Measurements from ENCODE around the gene EPHA4.
"Not testable (repeated sequence)": the region's sequence is repeated elsewhere in the genome, so short reads cannot be mapped to it uniquely, and the experiment has no call there.

EPHA4 gene

GRCh38 chr2:221533299-221533698 lies 38.8 kb downstream of the EPHA4 start:
- DNase-seq: no peak

- no peak for DNase-seq
Observed at GRCh38 chr2:221532641-221533040, 39.5 kb downstream of the EPHA4 start.

GRCh38 chr2:221530653-221531037 lies 41.5 kb downstream of the EPHA4 start:
- DNase-seq: no peak

- no peak for DNase-seq
Observed at GRCh38 chr2:221529943-221530652, 42.0 kb downstream of the EPHA4 start.

GRCh38 chr2:221529177-221529942 lies 42.7 kb downstream of the EPHA4 start:
- DNase-seq: no peak

- DNase-seq: no peak
Observed at GRCh38 chr2:221527776-221528309, 44.3 kb downstream of the EPHA4 start.

DNA sequence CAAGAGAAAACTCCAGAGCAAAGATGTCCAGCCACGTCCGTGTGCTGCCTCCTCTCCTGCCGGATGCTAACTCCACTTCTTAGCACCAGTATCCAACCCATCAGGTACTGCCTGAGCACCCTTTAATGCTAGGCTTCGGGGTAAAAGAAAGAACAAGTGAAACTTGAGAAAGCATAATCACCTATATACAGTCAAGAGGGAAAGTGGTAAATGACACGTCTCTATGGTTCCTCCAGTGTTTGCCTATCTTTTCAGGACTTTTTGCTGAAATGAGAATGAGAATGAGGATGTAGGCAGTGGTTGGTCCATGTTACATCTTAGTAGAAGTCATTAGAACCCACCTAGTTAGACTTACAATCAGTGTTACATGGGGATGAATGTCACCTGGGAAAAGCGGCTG lies 47.9 kb downstream of the EPHA4 start:
- DNase-seq: no peak

DNA sequence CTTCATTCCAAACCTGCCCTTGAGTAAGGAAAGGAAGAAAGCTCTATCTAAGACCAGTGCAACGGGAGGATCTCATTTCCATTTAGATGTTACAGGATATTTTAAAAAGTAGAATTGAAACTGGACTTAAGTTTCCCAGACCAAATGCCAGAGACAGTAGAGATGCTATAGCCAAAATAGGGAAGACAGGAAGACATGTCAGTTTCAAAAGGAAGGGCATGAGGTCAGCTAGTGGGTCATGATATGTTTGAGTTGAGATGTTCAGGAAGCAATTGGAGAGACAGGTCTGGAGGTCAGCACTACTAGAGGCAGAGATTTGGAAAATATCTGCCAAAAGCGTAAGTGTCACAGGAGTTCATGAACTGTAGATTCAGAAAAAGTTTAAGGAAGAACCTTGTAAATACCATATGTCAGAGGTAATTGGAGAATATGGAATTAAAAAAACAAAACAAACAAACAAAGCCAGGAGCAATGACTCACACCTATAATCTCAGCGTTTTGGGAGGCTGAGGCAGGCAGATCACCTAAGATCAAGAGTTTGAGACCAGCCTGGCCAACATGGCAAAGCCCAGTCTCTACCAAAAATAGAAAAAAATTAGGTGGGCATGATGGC lies 50.8 kb downstream of the EPHA4 start:
- no peak for DNase-seq

DNA sequence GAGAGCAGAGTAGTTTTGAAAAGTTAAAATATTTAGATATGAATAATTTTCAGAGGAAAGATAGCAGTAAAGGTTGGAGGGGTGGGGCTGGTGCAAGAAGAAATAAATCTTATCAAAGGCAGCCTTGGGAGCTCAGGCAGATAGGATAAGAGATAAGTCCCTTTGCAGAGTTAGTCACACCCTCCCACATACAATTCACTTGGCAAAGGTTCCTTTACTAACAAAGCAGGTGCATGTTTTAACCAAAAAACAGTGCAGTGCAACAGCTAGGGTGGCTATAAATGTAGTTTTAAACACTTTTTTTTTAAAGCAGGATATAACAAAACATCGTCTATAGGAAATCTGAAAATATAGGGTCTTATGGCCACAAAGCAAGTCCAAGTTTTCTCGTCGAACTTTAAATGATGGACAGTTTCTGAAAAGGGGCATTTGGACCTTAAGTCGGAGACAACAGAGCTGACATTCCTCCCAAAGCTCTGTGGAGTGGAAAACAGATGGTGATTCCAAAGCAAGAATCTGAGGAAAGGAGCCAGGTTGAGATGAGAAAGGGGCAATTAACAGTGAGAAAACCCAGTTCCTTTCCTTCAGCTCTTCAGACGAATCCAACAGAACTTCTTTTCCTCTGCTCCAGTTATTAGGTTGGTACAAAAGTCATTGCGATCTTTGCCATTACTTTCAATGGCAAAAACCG lies 53.0 kb downstream of the EPHA4 start:
- no peak for DNase-seq

- no peak for DNase-seq
Observed at GRCh38 chr2:221518201-221518934, 53.7 kb downstream of the EPHA4 start.

GRCh38 chr2:221517696-221518151 lies 54.4 kb downstream of the EPHA4 start:
- no peak for DNase-seq

GRCh38 chr2:221517146-221517695 lies 54.9 kb downstream of the EPHA4 start:
- DNase-seq: no peak

DNA sequence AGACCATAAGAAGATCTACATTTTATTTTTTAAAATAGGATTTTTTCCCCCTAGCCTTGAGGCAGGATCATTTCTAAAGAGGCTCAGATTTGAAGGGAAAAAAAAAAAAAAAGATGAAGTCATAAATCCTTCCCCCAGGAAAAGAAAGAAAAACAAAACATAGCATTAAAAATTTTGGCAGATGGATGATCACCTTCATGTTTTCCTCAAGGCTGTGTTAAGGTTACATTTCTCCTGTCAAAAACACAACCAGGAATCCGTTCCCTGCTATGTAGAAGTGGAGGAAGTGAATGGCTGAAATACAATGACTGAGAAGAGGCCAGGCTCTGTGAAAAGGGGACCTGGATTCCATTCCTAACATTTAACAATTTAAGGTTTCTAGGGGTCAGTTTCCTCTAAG lies 56.2 kb downstream of the EPHA4 start:
- no peak for DNase-seq

DNA sequence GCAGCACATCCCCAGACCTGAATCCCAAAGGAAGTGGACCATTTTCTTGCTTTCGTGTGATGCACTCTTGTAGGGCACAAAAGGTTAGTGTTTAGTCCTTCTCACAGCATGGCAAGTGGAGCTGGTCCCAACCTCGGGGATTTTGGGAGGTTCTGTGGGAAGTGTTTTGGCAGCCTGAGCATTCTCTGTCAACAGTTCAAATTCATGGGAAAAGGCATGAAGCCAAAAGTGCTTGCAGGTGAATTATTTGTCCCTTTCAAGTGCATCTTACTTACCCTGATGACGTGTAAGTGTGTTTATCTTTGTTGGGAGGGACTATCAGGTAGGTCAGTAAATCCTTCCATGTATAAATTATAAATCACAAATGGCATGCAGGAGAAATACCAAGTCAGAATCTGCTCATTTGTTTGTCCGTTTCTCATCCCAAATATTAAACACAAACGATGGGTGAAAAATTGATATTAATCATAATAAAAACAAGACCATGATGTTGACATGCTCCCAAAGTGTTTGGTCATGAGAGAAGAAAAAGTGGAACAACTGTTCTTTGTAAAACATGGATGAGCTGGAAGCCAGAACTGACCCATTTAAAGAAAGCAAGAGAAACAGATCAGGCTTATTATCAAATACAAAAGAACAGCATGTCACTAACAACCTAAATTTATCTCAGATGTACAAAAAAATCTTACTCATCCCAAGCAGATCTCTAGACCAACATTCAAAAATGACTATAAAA lies 57.6 kb downstream of the EPHA4 start:
- no peak for DNase-seq

GRCh38 chr2:221513232-221513631 lies 58.9 kb downstream of the EPHA4 start:
- DNase-seq: no peak

GRCh38 chr2:221511325-221511724 lies 60.8 kb downstream of the EPHA4 start:
- DNase-seq: not testable (repeated sequence)

DNA sequence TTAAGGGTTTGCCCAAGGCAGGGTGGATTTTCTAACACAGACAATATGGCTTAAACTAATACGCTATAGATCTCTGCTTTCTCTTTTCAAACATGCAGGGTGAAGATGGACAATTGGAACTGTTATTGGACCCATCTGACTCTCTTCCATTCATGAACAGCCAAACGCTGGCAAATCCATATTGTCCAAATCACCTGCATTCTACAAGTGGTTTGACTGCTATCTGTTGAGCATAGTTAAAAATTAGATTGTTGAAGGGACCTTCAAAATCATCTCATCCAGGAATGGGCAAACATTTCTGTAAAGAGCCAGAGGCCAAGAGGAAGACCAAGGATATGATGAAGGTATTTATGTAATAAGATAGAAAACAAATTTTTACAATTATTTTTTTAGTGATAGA lies 65.6 kb downstream of the EPHA4 start:
- no peak for DNase-seq

DNA sequence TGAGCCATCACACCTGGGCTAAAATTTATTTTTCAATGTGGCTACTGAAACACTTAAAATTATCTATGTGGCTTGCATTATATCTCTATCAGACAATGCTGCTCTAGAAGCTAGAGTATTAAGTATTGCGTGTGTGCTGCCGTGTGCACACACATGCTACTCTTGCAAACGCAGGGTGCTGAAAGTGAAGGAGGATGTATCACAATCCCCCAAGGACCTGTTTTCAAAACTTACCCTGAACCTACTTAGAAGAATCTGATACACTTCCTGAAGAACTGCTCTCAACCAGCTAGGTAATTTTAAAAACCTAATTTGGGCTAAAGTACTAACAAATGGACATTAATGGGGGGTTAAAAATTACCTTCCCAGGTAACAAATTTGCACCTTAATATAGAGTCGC lies 66.5 kb downstream of the EPHA4 start:
- DNase-seq: no peak

- DNase-seq: no peak
Observed at GRCh38 chr2:221504905-221505304, 67.2 kb downstream of the EPHA4 start.

GRCh38 chr2:221503965-221504364 lies 68.1 kb downstream of the EPHA4 start:
- DNase-seq: no peak

GRCh38 chr2:221502270-221503010 lies 69.7 kb downstream of the EPHA4 start:
- DNase-seq: no peak
